HG03064 (cell line): Measurements from ENCODE around the gene CFHR1.
"Not testable (repeated sequence)": the region's sequence is repeated elsewhere in the genome, so short reads cannot be mapped to it uniquely, and the experiment has no call there.

ENCODE experiments used
- ATAC-seq: cut with Tn5 transposase; IDR thresholded peaks from one replicate; pipeline ENCODE4 v1.9.1; 2021; ENCODE audit warnings: low read depth; ENCODE audit not compliant: unreplicated experiment

CFHR1 gene

DNA sequence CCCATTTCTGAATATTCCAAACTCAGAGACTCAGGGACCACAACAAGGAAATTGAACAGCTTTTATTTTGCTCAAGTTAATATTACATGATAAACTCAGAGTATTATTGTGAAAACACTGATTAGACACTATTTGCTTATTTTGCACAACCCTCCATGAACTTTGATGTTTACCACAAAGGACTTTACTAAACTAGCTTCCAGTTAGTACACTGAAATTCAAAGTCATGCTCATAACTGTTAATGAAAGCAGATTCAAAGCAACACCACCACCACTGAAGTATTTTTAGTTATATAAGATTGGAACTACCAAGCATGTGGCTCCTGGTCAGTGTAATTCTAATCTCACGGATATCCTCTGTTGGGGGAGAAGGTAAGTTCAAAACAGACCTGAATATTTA, at the start of gene CFHR1:
CFHR1 (plus strand) TSS at position 201 of the 400 bp plus-strand sequence; CDS start at position 315, 114 bp downstream.
- ATAC-seq, result not testable (repeated sequence)

DNA sequence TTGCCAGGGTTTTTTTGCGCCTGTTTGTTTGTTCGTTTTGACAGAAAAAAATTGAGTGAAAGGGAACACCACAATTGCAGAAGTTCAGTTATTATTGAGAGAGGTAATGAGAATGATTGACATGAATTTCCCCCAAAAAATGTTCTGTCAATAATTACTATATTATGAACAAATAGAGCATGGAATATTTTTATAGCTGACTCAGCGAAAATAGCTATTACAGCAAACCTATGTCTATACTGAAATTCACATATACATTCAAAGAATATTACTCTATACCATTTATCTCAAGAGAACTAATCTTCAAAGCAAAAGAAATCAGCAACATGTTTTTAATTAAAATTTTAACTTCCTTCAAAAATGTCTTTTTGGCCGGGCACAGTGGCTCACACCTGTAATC, 49.7 kb upstream of the CFHR1 start:
- ATAC-seq, result not testable (repeated sequence)

DNA sequence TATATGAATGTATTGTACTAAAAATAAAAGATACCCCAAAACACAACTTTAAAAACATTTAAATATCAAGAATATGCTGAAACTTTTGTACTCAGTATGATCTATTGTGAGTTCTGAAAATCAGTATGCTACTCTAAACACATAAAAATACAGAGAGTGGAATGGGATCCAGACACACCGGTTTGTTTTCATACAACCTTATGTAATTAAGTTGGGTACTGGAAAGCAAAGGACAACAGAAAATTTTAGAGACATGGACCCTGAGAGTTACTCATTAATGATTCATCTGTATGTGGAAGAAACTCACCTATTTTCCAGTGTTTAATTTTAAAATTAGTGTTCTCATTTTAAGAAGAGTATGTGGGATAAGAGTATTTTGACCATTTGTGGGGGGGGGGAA, 45.8 kb upstream of the CFHR1 start:
- ATAC-seq, result no peak

DNA sequence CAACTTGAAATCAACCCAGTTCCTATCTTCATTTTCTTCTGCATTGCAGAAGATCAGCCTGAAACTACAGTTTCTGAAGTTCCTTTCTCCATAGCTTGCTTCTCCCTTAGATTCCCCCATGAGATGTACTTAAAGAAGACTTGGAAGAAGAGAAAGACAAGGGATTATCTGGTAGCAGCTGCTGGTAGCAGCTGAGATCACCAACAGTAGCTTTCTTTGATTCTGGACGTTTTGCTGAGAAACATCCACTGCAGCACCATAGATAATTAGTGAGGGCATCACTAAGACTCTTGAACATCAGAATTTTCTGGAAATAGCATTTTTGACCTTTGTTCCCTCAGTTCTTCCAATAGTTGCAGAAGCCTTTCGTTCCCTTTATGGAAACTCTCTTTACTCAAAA, 45.4 kb upstream of the CFHR1 start:
- ATAC-seq, result no peak

DNA sequence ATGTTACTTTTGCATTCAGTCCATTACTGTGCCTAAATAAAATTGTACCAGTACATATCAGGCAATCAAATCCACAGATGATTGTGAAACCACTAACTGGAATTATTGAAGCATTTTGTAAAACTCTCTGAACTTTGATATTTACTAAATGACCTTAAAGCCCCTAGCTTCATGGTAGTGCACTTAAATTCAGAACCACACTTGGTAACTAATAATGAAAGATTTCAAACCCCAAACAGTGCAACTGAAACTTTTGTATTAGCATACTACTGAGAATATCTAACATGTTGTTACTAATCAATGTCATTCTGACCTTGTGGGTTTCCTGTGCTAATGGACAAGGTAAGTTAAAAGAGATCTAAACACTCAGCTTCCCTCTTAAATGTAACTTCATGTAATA, 44.9 kb upstream of the CFHR1 start, which contains the start of gene CFHR3:
CFHR3 (plus strand) TSS at position 238 of the 400 bp plus-strand sequence; CDS start at position 285, 47 bp downstream.
- peak; percentile 81 for ATAC-seq

DNA sequence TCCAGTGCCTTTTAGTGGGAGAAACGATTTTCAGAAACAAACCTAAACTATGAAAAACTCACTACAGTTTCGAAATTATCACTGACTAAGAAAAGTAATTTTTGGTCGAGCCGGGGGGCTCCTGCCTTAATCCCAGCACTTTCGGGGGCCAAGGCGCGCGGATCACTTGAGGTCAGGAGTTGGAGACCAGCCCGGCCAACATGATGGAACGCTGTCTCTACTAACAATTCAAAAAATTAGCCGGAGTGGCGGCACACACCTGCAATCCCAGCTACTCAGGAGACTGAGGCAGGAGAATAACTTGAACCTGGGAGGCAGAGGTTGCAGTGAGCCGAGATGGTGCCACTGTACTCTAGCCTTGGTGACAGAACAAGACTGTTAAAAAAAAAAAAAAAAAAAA, 41.9 kb upstream of the CFHR1 start:
- no peak for ATAC-seq

DNA sequence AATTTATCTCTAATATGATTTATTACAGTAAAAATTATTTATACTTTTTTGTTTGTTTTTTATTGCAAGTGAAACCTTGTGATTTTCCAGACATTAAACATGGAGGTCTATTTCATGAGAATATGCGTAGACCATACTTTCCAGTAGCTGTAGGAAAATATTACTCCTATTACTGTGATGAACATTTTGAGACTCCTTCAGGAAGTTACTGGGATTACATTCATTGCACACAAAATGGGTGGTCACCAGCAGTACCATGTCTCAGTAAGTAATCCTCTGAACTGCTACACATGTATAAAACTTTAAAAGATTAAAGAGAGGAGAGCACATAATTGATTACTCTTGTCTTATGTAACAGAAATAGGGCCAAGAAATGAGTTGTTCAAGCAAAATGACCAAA, 40.4 kb upstream of the CFHR1 start:
- no peak for ATAC-seq

DNA sequence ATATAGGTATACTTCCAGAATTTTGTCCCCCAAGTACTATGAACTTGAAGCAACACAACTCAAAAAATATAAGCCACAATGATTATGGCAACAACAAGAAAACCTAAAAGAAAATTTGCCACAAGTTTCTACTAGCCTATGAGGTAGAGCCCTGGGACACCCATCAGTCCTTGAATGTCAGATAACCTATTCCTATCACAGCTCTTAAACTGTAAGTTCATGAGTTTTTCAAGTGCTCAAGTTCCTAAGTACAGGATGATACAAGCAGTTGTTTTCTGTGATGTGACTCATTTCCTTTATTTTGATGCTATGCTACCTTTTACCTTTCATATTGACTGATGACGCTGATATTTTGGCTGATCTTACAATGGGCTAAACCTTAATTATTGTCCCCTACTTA, 28.3 kb upstream of the CFHR1 start:
- ATAC-seq, result not testable (repeated sequence)

DNA sequence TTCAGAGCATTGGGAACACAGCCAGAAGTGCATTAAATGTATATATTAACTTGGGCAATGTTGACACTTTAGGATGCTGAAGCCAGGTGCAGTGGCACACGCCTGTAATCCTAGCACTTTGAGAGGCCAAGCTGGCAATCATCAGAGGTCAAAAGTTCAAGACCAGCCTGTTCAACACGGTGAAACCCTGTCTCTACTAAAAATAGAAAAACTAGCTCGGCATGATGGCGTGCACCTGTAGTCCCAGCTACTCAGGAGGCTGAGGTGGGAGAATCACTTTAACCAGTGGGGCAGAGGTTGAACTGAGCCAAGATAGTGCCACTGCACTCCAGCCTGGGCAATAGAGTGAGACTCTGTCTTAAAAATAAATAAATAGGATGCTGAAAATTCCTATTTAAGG, 25.4 kb upstream of the CFHR1 start:
- ATAC-seq, result not testable (repeated sequence)

DNA sequence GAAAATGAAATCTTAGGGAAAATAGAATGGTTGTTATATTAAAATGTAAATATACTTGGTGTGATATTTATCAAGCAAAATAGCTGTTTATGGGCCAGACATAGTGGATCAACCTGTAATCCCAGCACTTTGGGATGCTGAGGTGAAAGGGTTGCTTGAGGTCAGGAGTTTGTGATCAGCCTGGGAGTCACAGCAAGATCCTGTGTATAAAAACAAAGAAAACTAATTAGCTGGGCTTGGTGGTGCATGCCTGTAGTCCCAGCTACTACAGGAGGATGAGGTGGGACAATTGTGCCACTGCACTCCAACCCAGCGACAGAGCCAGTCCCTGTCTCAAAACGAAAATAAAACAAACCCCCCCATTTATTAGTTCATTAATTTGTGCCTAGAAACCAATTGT, 21.6 kb upstream of the CFHR1 start:
- no peak for ATAC-seq

DNA sequence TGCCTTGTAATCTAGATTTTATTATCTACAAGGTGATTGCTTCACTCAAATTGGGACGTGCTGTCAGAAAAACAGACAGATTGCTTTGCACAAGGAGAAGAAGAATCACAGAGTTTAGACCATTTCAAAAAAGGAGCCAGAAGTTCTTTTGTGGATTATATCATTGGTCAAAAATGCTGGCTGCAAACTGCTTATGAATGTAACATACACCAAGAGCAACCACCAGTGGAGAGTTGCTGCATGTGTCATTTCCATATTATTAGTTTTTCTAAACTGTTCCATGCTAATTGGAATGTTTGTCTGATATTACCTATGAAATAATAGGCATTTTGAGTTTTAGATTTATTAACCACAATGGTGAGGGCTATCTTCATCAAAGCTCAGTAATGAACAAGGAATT, 17.6 kb upstream of the CFHR1 start:
- ATAC-seq, result not testable (repeated sequence)

DNA sequence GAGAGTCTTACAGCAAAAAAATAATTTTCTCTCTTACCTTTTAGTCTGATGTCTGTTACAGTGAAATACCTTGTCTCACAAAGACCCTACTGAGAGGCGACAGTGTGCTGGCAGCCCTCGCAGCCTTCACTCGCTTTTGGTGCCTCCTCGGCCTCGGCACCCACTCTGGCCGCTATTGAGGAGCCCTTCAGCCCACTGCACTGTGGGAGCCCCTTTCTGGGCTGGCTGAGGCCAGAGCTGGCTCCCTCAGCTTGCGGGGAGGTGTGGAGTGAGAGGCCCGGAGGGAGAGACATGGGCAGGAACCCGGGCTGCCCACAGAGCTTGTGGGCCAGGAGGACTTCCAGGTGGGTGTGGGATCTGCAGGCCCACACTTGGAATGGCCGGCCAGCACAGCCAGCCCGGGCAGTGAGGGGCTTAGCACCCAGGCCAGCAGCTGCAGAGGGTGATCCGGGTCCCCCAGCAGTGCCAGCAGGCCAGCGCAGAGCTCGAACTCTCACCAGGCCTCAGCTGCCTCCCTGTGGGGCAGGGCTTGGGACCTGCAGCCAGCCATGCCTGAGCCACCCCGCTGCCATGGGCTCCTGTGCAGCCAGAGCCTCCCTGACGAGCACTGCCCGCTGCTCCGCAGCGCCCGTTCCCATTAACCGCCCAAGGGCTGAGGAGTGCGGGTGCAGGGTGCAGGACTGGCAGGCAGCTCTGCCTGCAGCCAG, 10.8 kb upstream of the CFHR1 start:
- ATAC-seq, result no peak

DNA sequence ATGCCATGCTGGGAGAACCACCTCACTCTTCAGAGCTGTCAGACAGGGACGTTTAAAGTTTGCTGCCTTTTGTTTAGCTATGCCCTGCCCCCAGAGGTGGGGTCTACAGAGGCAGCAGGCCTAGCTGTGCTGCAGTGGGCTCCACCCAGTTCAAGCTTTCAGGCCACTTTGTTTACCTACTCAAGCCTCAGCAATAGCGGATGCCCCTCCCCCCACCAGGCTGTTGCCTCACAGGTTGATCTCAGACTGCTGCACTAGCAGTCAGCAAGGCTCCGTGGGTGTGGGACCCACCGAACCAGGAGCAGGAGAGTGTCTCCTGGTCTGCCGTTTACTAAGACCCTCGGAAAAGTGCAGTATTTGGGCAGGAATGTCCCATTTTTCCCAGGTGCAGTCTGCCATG, 2.1 kb upstream of the CFHR1 start:
- ATAC-seq, result not testable (repeated sequence)

DNA sequence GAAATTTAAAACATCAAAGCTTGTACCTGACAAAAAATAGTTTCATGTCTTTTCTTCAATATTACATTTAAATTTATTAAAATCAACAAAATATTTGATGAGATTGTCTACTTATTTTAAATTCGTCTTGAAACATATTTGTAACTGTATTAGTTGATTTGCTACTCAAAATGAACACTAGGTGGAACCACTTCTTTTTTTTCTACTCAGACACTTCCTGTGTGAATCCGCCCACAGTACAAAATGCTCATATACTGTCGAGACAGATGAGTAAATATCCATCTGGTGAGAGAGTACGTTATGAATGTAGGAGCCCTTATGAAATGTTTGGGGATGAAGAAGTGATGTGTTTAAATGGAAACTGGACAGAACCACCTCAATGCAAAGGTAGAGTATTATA, 8.3 kb downstream of the CFHR1 start:
- ATAC-seq, result not testable (repeated sequence)

DNA sequence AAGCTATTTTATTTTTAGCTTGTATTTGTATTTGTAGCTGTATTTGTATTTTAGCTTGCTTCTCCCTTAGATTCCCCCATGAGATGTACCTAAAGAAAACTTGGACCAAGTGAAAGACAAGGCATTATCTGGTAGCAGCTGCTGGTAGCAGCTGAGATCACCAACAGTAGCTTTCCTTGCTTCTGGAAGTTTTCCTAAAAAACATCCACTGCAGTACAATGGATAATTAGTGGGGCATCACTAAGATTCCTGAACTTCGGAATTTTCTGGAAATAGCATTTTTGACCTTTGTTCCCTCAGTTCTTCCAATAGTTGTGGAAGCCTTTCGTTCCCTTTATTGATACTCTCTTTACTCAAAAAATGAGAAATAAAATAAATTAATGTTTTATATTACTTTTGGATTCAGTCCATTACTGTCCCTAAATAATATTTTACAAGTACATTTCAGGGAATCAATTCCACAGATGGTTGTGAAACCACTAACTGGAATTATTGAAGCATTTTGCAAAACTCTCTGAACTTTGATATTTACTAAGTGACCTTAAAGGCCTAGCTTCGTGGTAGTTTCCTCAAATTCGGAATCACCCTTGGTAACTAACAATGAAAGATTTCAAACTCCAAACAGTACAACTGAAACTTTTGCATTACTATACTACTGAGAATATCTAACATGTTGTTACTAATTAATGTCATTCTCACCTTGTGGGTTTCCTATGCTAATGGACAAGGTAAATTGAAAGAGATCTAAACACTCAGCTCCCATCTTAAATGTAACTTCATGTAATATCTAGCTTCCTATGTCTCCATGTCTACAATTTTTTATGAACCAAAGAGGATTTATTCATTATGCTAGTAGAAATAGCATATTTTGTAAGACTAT, 30.3 kb downstream of the CFHR1 start:
- ATAC-seq, result not testable (repeated sequence)

DNA sequence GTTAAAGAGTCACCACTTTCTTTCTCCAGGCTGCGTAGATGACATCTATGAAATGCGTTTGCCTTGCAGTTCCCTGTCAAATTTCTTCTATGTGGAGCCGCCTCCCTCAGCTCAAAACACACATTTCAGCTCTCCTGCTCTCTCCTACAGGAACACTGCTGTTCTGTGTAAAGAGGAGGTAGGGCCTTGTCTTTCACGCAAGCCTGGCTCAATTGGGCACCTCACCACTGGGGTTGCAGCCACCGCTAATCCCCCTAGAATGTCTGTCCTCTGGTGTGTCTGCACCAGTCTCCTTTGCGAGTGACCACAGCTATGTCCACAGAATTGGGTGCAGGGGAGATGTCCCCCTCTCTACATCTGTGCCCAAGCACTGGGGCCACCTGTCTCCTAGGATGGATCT, 36.5 kb downstream of the CFHR1 start:
- no peak for ATAC-seq

DNA sequence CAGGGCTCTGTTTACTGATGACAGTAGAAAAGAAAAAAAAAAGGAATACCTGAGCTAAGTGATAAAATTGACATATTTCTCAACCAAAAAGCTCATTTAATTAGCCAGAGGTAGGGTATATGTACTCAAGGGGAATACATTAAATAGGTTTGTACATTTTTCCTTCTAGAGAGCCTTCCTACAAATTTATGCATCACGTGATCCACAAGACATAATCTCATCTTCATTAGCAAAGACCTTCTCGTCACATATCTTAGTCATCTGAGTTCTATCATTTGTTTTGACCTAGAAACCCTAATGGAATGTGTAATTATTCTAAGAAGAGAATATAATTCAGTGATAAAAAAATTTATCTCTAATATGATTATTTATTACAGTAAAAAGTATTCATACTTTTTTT, 37.7 kb downstream of the CFHR1 start:
- ATAC-seq, result no peak

DNA sequence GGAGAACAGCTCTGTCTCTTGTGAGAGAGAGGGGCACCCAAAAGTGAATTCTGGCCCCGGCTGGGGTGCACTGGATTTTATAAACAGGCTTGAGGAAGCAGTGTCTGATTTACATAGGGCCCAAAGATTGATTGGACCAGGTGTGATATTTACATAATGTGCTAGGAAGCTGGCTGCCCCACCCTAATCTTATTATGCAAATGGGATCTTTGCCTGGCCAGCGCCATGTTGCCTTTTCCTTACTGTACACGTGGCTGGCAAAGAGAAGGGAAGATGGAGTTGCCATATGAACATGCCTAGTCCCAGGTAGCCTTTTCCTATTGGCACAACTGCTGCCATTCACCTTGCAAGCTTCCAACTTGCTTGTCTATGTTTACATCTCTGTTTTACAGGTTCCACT, 39.3 kb downstream of the CFHR1 start:
- no peak for ATAC-seq

DNA sequence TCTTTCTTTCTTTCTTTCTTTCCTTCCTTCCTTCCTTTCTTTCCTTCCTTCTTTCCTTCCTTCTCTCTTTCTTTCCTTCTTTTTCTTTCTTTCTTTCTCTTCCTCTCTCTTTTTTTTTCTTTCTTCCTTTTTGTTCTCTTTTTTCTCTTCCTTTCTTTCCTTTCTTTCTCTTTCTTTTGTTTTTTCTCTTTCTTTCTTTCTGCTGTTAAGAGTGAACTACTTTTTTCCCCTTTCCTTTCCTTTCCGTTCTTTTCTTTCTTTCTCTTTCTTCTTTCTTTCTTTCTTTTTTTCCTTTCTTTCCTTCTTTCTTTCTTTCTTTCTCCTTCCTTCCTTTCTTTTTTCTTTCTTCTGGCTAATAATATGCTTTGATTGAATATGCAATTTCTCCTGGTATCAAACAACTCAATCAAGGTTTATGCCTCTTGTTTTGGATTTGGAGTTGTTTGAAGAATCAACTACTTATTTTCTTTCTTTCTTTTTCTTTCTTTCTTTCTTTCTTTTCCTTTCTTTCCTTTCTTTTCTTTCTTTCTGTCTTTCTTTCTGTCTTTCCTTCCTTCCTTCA, 40.9 kb downstream of the CFHR1 start:
- no peak for ATAC-seq

DNA sequence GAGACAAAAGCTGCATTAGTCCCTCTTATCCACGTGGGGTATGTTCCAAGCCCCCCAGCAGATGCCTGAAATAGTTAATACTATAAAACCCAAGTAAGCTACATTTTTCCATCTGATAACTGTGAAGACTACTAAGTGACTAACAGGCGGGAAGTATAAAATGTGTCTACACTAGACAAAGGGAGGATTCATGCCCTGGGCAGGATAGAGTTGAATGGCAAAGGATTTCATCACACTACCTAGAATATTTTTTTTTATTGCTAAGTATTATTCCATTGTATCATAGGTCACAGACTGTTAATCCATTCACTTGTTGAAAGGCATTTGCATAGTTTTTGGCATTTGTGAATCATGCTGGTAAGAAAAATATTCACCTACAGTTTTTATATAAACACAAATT, 41.9 kb downstream of the CFHR1 start:
- no peak for ATAC-seq

DNA sequence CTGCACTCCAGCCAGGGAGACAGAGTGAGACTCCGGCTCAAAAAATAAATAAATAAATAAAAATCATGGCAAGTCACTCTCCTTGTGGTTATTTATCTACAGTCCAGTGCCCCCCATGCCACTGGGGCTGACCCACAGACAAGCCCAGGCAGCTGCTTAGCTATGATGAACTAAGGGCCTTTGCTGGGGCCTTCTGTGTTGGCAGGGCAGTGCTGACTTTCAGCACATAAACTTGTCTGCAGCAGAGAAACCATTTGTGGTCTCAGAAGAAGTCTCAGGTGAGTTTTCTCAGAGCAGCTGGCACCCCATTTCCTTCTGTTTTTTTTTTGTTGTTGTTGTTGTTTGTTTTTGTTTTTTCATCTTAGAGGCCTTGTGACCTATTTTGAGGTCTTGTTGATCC, 47.4 kb downstream of the CFHR1 start:
- no peak for ATAC-seq
